Thoracic aorta (tissue), 2 donors: ENCODE results near the gene NBDY. TPM values are rescaled to one million over a fixed set of nuclear protein-coding genes. Genes with fewer than 3 reads are reported as not detected.

Source experiments
- ATAC-seq: fragments of 150-250 bp; one replicate; pipeline ENCODE4 v1.8.0; 2017; ENCODE audit warnings: low read depth; ENCODE audit not compliant: insufficient number of reproducible peaks, low FRiP score
- DNase-seq: peaks from one replicate; pipeline ENCODE4 v3.0.0-alpha.2; 2020; ENCODE audit warnings: low spot score
- H3K27ac ChIP-seq, 2 donors: fragments of 200-600 bp; sonication (generic); 1 replicate in 1 of 2; 2 replicates in 1 of 2; pipeline ENCODE4 v1.5.1; 2016; ENCODE audit warnings: mild to moderate bottlenecking in 2 of 2, moderate library complexity in 2 of 2
- H3K27me3 ChIP-seq: fragments of 200-600 bp; sonication (generic); replicated peaks from 2 replicates; pipeline ENCODE4 v1.6.0; 2016; ENCODE audit warnings: mild to moderate bottlenecking; ENCODE audit not compliant: insufficient read depth
- H3K36me3 ChIP-seq: fragments of 200-600 bp; sonication (generic); one replicate; pipeline ENCODE4 v1.5.1; 2016
- H3K4me1 ChIP-seq, 2 donors: fragments of 200-600 bp; sonication (generic); 1 replicate in 1 of 2; 2 replicates in 1 of 2; pipeline versions ENCODE4 v1.5.1 to v1.6.0; 2016; ENCODE audit warnings: low read depth in 2 of 2, mild to moderate bottlenecking in 1 of 2; ENCODE audit not compliant: control insufficient read depth in 1 of 2
- H3K4me3 ChIP-seq: fragments of 200-600 bp; sonication (generic); 2 replicates; pipeline ENCODE4 v1.5.1; 2016; ENCODE audit warnings: mild to moderate bottlenecking
- H3K9me3 ChIP-seq: fragments of 200-600 bp; sonication (generic); 2 replicates; pipeline ENCODE4 v1.5.1; 2016
- total RNA-seq, 2 donors: library from RNA; depleted of rRNA; stranded (reverse); fragments of >200 nt; gene quantifications; one replicate each; pipeline versions ENCODE4 v1.1.0 to v1.2.3, GENCODE V29; 2016
- TF ChIP-seq, protein P1 (sequence below): fragments of 200-600 bp; sonication (generic); IDR thresholded peaks from one replicate; pipeline ENCODE4 v1.5.1; 2019; ENCODE audit warnings: antibody characterized with exemption

The NBDY gene
- total RNA-seq, 2 donors from 2014 or later = 8.3 to 12.0 TPM

DNA sequence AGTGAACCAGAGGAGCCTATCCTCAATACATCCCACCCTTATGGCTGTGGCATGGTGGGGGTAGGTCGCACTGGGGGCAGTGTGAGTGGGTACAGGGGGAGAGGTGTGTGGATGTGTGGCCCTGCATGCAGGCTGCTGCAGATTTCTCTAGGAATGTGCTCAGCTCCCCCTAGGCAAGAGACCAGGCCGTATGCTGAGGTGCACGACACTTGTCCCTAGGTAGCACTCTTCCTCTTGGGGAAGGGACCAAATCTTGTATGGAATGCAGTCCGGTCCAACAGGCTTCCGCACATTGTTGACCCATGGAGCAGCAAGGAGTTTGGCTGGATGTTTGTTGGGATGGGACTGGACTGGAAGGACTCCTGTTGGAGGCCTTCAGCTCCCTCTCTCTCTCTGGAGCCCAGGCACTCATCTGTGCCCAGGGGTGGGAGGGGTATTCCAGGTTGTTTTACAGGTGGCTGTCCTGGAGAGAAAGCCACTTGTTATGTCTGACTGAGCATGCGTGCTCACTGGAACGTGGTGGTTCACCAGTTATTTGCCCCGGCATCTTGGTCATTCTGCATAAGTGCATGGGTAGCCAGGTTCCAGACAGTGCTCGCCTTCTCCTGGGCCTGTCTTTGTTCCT is 55.1 kb downstream of the NBDY start:
- Histone ChIP-seq H3K27ac (no peak overlapping the region), H3K4me3 (no peak overlapping the region), H3K36me3 (no peaks in the 10 kb centered on the region), H3K27me3 (no peaks in the 10 kb centered on the region), H3K9me3 (no peaks in the 10 kb centered on the region), H3K4me1 (no peaks in the 10 kb centered on the region)
- TF ChIP-seq, protein P1, sequence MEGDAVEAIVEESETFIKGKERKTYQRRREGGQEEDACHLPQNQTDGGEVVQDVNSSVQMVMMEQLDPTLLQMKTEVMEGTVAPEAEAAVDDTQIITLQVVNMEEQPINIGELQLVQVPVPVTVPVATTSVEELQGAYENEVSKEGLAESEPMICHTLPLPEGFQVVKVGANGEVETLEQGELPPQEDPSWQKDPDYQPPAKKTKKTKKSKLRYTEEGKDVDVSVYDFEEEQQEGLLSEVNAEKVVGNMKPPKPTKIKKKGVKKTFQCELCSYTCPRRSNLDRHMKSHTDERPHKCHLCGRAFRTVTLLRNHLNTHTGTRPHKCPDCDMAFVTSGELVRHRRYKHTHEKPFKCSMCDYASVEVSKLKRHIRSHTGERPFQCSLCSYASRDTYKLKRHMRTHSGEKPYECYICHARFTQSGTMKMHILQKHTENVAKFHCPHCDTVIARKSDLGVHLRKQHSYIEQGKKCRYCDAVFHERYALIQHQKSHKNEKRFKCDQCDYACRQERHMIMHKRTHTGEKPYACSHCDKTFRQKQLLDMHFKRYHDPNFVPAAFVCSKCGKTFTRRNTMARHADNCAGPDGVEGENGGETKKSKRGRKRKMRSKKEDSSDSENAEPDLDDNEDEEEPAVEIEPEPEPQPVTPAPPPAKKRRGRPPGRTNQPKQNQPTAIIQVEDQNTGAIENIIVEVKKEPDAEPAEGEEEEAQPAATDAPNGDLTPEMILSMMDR = no peak
- DNase-seq (no peak), ATAC-seq (no peak)

DNA sequence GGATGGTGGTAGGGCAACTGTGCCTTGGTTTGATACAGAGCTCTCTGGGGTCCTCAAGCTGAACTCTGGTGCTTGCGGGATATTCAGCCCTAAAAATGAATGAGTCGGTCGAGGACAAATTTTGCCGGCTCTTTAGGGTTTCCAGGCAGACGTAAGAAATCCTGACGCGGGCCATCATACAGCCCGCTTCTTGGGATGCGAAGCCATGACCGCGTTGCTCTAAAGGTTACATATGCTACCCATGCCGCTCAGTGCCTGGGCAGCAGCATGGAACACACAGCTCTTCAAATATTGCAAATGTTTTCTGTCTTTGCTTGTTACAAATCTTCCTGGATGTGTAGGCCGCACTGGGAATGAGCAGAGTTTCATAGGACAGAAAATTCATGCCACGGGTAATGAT is 55.6 kb downstream of the NBDY start:
- Histone ChIP-seq H3K4me3 (no peak overlapping the region), H3K27me3 (no peaks in the 10 kb centered on the region), H3K27ac (no peak overlapping the region), H3K4me1 (no peaks in the 10 kb centered on the region), H3K9me3 (no peaks in the 10 kb centered on the region), H3K36me3 (no peaks in the 10 kb centered on the region)
- ATAC-seq (no peak), DNase-seq (no peak)
- TF ChIP-seq, protein P1 = no peak

DNA sequence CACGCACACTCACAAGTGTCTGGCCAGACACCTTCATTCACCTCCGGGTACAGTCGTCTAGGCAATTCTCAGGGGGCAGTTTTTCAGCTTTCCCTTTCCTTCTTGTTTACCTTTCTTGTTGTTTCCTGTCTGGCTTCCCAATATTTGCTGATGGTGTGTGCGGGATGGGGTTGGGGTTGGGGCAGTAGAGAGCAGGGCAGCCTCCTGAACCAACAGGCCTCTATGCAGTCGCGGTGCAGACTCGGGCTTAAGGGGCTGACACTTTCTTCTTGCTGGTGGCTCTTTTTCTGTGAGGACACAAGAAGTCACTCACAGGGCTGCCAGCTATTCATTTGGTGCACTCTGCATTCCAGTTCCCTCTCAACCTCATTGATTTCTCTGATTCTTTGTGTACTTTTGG is 56.4 kb downstream of the NBDY start:
- Histone ChIP-seq H3K27ac (no peak overlapping the region), H3K4me1 (no peaks in the 10 kb centered on the region), H3K36me3 (no peaks in the 10 kb centered on the region), H3K27me3 (no peaks in the 10 kb centered on the region), H3K9me3 (no peaks in the 10 kb centered on the region), H3K4me3 (no peak overlapping the region)
- TF ChIP-seq, protein P1 = no peak
- no peak for DNase-seq
- no peak for ATAC-seq

DNA sequence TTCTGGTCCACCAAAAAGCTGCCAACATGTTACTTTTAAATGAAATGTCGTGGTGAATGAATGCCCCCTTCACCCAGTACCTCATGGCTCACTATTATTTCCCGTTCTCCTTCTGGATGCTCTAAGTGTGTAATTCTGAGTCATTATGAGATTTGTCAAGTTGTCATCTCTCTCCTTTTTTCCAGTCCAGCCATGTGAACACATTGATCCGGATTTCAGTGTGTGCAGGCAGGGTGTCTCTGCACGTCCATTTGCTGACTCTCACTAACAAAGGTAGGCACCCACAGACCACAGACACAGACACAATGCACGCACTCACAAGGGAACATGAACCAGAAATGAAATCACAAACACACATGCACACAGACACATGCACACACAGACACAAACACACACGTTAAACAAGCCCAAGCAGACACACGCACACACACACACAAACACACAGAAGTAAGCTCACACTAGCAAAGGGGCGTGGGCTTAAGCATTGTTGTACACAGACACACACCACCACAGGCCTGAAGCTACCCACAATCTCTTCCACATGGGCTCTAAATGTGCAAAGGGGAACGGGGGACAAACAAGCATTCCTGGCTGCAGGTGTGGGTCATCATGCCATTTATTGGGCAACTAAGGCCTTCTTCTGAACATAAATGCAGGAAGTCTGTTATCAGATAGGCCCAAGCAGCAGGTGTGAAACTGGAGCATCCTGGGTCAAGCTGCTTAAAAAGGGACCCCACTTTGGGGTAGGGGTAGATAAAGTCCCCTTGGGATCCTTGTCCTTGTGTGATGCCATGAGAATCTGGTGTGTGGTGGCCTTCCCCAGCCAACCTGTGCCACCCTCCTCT is 58.1 kb downstream of the NBDY start:
- no peaks in the 10 kb centered on the region for H3K4me1 ChIP-seq
- TF ChIP-seq, protein P1 = no peak
- H3K36me3 ChIP-seq = no peaks in the 10 kb centered on the region
- no peaks in the 10 kb centered on the region for H3K9me3 ChIP-seq
- no peak for ATAC-seq
- H3K4me3 ChIP-seq = no peak overlapping the region
- no peaks in the 10 kb centered on the region for H3K27me3 ChIP-seq
- no peak for DNase-seq
- H3K27ac ChIP-seq = no peak overlapping the region

DNA sequence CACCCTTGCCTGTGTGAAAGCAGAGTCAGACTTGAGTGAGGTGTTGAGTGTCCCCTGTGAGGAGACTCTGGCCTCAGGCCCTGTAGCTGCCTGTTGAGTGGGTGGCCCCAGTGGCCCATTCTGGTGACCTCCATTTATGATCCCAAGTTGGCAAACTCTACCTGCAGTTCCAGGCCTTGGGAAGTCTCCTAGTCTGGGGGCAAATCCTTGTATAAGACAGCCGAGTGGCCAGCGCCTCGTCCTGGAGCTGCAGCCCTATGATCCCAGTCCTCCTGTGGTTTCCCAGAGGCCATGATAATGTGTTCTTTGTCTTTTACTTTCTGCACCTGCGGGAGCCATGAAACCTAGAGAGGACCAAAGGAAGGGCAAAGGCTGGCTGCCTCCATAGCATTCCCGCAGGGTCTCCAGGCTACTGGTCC is 58.7 kb downstream of the NBDY start:
- Histone ChIP-seq H3K36me3 (no peaks in the 10 kb centered on the region), H3K4me1 (no peaks in the 10 kb centered on the region), H3K27ac (no peak overlapping the region), H3K4me3 (no peak overlapping the region), H3K9me3 (no peaks in the 10 kb centered on the region), H3K27me3 (no peaks in the 10 kb centered on the region)
- DNase-seq (no peak), ATAC-seq (no peak)
- TF ChIP-seq, protein P1 = no peak
